Mesenteric fat pad (tissue), 1 donor: ENCODE results near the gene TAF4B. TPM values are rescaled to one million over a fixed set of nuclear protein-coding genes. Genes with fewer than 3 reads are reported as not detected.
"Not testable (repeated sequence)": the region's sequence is repeated elsewhere in the genome, so short reads cannot be mapped to it uniquely, and the experiment has no call there.

Source experiments
- DNase-seq: peaks from one replicate; pipeline ENCODE4 v3.0.0-alpha.2; 2020; ENCODE audit warnings: low spot score
- total RNA-seq: library from RNA; stranded (reverse); fragmentation: NEBNext Ultra II Directional; extraction: Animal tissue kit (Norgen Biotek cat#: 25700); gene quantifications from one replicate; pipeline ENCODE4 v1.2.1, GENCODE V29; 2021
- donor health status: DM: yes; HTN: yes; CAD: no.

TAF4B gene
- total RNA-seq, 1 donor from 2014 or later, result 4.9 TPM

GRCh38 chr18:26233208-26233607 lies 7.0 kb downstream of the TAF4B start:
- DNase-seq, result no peak

- not testable (repeated sequence) for DNase-seq
These were observed 11.1 kb downstream of the TAF4B start for GRCh38 chr18:26237363-26237762.

GRCh38 chr18:26238718-26239117 lies 12.5 kb downstream of the TAF4B start:
- not testable (repeated sequence) for DNase-seq

GRCh38 chr18:26242392-26242791 lies 16.1 kb downstream of the TAF4B start:
- not testable (repeated sequence) for DNase-seq

- not testable (repeated sequence) for DNase-seq
These were observed 19.2 kb downstream of the TAF4B start for GRCh38 chr18:26245434-26245833.

- DNase-seq, result no peak
These were observed 26.2 kb downstream of the TAF4B start for GRCh38 chr18:26252411-26252810.

GRCh38 chr18:26254808-26255207 lies 28.6 kb downstream of the TAF4B start:
- DNase-seq, result not testable (repeated sequence)

- DNase-seq, result no peak
These were observed 29.7 kb downstream of the TAF4B start for GRCh38 chr18:26255695-26256622.

- DNase-seq, result no peak
These were observed 32.5 kb downstream of the TAF4B start for GRCh38 chr18:26258711-26259110.

- not testable (repeated sequence) for DNase-seq
These were observed 33.2 kb downstream of the TAF4B start for GRCh38 chr18:26259416-26259815.

- no peak for DNase-seq
These were observed 35.9 kb downstream of the TAF4B start for GRCh38 chr18:26262156-26262555.

- DNase-seq, result no peak
These were observed 41.2 kb downstream of the TAF4B start for GRCh38 chr18:26267357-26267930.

GRCh38 chr18:26268454-26268853 lies 42.2 kb downstream of the TAF4B start:
- DNase-seq, result no peak

- no peak for DNase-seq
These were observed 45.8 kb downstream of the TAF4B start for GRCh38 chr18:26271917-26272549.

- no peak for DNase-seq
These were observed 51.1 kb downstream of the TAF4B start for GRCh38 chr18:26277374-26277773.

GRCh38 chr18:26279428-26279827 lies 53.2 kb downstream of the TAF4B start:
- DNase-seq, result no peak

- no peak for DNase-seq
These were observed 59.8 kb downstream of the TAF4B start for GRCh38 chr18:26286008-26286407.

- DNase-seq, result no peak
These were observed 61.4 kb downstream of the TAF4B start for GRCh38 chr18:26287644-26288043.

- no peak for DNase-seq
These were observed 64.1 kb downstream of the TAF4B start for GRCh38 chr18:26290385-26290784.

GRCh38 chr18:26293982-26294381 lies 67.7 kb downstream of the TAF4B start:
- no peak for DNase-seq

- DNase-seq, result no peak
These were observed 71.9 kb downstream of the TAF4B start for GRCh38 chr18:26298107-26298506.

GRCh38 chr18:26301681-26302080 lies 75.4 kb downstream of the TAF4B start:
- no peak for DNase-seq
